ENCODE measurements around the gene SH3RF3.
A peak's percentile ranks its signal among the peaks of the same experiment; 100 is the strongest.

Gene SH3RF3

DNA sequence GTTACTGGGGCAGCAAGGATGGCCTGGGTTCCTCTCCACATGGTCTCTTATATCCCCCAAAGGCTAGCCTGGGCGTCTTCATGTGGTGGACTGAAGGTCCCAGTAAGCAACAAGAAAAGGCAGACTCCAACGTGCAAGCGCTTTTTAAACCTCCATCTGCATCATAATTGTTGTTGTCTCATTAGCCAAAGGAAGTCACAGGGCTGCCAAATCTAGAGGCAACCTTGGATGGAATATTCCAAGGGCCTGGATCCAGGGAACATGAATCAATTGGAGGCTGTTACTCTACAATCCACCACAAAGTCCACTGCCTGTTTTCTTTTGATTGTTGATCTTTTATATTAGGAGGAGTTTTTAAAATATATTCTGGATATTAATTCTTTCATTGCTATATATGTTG is 118.8 kb downstream of the SH3RF3 start:
- no peak for DNase-seq (ENCODE audit: low read depth)
- no peak for TF ChIP-seq POLR2A (IDR thresholded peaks at IDR 0.05; ENCODE audit: extremely low read depth, insufficient read length)
- TF ChIP-seq, protein P1, sequence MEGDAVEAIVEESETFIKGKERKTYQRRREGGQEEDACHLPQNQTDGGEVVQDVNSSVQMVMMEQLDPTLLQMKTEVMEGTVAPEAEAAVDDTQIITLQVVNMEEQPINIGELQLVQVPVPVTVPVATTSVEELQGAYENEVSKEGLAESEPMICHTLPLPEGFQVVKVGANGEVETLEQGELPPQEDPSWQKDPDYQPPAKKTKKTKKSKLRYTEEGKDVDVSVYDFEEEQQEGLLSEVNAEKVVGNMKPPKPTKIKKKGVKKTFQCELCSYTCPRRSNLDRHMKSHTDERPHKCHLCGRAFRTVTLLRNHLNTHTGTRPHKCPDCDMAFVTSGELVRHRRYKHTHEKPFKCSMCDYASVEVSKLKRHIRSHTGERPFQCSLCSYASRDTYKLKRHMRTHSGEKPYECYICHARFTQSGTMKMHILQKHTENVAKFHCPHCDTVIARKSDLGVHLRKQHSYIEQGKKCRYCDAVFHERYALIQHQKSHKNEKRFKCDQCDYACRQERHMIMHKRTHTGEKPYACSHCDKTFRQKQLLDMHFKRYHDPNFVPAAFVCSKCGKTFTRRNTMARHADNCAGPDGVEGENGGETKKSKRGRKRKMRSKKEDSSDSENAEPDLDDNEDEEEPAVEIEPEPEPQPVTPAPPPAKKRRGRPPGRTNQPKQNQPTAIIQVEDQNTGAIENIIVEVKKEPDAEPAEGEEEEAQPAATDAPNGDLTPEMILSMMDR (IDR thresholded peaks at IDR 0.05; ENCODE audit: low read depth, low read length) = no peak
- TF ChIP-seq, protein P2, sequence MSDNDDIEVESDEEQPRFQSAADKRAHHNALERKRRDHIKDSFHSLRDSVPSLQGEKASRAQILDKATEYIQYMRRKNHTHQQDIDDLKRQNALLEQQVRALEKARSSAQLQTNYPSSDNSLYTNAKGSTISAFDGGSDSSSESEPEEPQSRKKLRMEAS (IDR thresholded peaks at IDR 0.05; ENCODE audit: low read depth, low read length) = no peak

DNA sequence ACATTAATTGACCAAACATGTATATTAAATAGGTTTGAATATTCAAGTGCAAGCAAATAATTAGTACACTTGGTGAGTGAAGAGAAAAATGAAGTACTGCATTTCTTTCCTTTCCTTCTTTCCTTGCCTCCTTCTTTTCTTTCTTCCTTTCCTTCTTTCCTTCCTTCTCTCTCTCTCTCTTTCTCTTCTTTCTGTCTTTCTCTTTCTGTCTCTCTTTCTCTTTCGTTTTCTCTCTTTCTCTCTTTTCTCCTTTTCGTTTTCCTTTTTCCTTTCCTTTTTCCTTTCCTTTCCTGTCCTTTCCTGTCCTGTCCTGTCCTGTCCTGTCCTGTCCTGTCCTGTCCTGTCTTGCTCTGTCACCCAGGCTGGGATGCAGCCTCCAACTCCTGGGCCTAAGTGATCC is 119.6 kb downstream of the SH3RF3 start:
- no peak overlapping the region for H3K4me3 ChIP-seq (ENCODE audit: low read depth, low read length)
- no peak for DNase-seq (ENCODE audit: low read depth)
- no peak for TF ChIP-seq POLR2A (IDR thresholded peaks at IDR 0.05; ENCODE audit: extremely low read depth, insufficient read length)
- TF ChIP-seq, protein P1 (IDR thresholded peaks at IDR 0.05; ENCODE audit: low read depth, low read length) = no peak
- TF ChIP-seq, protein P2 (IDR thresholded peaks at IDR 0.05; ENCODE audit: low read depth, low read length) = no peak
- no peak for TF ChIP-seq MYC (IDR thresholded peaks at IDR 0.05; ENCODE audit: low read depth, low read length)

More for the DNA sequence above, 118.8 kb downstream of the SH3RF3 start:
- H3K4me3 ChIP-seq (ENCODE audit: low read depth, low read length) = no peak overlapping the region

DNA sequence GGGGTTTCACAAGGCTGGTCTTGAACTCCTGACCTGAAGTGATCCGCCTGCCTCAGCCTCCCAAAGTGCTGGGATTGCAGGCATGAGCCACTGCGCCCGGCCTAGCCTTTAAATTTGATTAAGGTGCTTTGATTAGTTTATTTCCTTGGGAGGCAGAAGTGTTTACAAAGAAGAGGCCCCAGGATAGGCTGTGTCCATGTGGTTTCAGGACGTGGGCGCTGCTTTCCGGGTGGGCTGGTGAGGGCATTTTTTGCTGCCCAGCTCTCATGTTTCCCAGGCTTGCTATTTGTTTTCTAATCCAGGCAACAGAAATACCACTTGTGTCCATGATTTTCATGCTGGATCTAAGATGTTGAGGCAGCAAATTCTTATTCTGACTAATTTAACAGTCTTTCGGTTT is 124.2 kb downstream of the SH3RF3 start:
- TF ChIP-seq, protein P1 (IDR thresholded peaks at IDR 0.05; ENCODE audit: low read depth, low read length) = no peak
- TF ChIP-seq, protein P2 (IDR thresholded peaks at IDR 0.05; ENCODE audit: low read depth, low read length) = no peak
- TF ChIP-seq POLR2A (IDR thresholded peaks at IDR 0.05; ENCODE audit: extremely low read depth, insufficient read length) (no peak), MYC (IDR thresholded peaks at IDR 0.05; ENCODE audit: low read depth, low read length) (no peak)
- DNase-seq (ENCODE audit: low read depth) = no peak
- H3K4me3 ChIP-seq (ENCODE audit: low read depth, low read length) = no peak overlapping the region

DNA sequence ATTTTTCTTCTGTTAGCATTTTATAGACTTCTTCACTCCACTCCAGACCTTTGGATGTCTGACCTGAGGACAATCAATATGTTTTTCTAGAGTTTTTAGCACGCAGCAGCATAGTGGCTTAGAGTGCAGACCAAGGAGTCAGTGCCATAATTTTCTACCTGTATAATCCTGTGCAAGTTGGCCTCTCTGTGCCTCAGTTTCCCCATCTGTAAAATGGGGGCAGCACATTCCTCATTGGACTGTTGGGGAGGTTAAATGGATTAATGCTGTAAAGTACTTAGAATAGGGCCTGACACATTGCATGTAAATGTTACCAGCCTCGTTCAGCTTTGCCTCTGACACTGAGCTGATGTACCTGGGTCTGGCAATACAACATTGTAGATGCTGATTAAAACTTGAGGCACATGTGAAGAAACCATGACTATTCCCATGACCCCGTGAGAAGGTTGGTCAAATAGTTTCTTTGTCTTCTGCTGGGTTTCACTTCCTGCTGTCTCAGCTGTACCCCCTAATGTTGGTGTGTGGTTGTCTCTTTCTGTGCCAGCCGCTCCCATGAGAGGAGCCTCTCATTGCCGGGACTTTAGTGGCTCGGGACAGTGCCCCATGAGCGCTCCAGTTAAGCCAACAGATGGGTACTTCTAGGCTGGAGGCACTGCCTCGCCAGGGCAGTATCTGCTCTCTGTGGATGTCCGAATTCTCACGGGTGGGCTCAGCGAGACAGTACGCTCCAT is 125.3 kb downstream of the SH3RF3 start:
- H3K4me3 ChIP-seq (ENCODE audit: low read depth, low read length) = no peak overlapping the region
- TF ChIP-seq POLR2A (IDR thresholded peaks at IDR 0.05; ENCODE audit: extremely low read depth, insufficient read length) (no peak), MYC (IDR thresholded peaks at IDR 0.05; ENCODE audit: low read depth, low read length) (no peak)
- TF ChIP-seq, protein P2 (IDR thresholded peaks at IDR 0.05; ENCODE audit: low read depth, low read length) = no peak
- TF ChIP-seq, protein P1 (IDR thresholded peaks at IDR 0.05; ENCODE audit: low read depth, low read length) = no peak
- DNase-seq (ENCODE audit: low read depth) = peak; percentile 38

DNA sequence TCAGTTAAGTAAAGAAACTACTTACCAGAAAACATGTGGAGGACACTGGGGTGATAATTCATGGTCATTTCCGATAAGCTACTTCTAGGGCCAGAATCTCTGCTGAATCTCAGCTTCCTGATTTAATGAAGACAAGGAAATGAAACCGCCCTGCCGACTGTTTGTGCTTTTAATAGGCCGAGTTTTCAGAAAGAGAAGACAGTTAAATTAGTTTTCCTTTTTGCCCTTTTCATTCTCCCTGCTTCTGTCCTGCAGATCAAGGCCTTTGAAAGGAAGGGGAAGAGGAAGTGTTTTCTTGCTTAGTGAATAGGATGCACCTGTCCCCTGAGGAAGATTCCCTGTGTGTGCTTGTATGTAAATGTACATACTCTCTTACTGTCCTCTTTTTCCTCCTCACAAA is 126.6 kb downstream of the SH3RF3 start:
- H3K4me3 ChIP-seq (ENCODE audit: low read depth, low read length) = no peak overlapping the region
- no peak for DNase-seq (ENCODE audit: low read depth)
- TF ChIP-seq POLR2A (IDR thresholded peaks at IDR 0.05; ENCODE audit: extremely low read depth, insufficient read length) (no peak), MYC (IDR thresholded peaks at IDR 0.05; ENCODE audit: low read depth, low read length) (no peak)
- TF ChIP-seq, protein P2 (IDR thresholded peaks at IDR 0.05; ENCODE audit: low read depth, low read length) = no peak
- TF ChIP-seq, protein P1 (IDR thresholded peaks at IDR 0.05; ENCODE audit: low read depth, low read length) = no peak

Data from NB4 (cell line).